ENCODE measurements around the gene CYTH1.

Gene CYTH1, protein sequence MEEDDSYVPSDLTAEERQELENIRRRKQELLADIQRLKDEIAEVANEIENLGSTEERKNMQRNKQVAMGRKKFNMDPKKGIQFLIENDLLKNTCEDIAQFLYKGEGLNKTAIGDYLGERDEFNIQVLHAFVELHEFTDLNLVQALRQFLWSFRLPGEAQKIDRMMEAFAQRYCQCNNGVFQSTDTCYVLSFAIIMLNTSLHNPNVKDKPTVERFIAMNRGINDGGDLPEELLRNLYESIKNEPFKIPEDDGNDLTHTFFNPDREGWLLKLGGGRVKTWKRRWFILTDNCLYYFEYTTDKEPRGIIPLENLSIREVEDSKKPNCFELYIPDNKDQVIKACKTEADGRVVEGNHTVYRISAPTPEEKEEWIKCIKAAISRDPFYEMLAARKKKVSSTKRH

DNA sequence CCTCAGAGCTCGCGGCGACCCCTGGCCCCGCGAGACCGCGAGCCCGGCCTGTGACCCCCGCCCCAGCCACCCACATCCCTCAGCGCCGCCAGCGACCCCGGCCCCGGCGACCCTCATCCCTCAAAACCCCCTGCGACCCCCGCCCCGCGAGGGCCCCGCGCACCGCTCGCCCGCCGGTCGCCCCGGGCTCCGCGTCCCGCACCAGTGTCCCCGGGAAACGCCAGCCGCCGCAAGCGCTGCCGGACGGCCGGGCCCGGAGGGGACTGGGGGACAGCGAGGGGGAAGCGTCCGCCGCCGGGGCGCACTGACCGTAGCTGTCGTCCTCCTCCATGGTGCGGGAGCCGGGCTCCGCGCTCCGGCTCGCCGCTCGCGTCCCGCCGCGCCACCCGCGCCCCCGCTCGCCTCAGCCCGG, at the start of gene CYTH1:
Gene CYTH1, minus strand, starts transcription at position 381 of the 412 bp plus-strand sequence. Its CDS starts 50 bp downstream, at position 331.
- DNase-seq (ENCODE audit: low read depth in 2 of 2) = no peak

DNA sequence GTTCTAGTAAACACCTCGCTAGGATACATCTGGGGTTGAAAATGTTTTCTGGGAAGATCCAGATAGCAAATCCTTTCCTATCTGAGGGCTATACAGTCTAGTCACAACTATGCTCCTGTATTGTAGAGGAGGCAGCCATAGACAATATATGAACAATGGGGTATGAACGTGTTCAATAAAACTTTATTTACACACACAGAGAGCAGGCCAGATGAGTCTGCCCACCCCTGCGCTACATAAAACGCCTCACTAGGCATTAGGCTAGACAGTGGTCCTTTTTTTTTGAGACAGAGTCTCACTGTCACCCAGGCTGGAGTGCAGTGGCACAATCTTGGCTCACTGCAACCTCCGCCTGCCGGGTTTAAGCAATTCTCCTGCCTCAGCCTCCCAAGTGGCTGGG, 47.4 kb upstream of the CYTH1 start:
- no peak for DNase-seq (ENCODE audit: low read depth in 2 of 2)

- no peak for DNase-seq (ENCODE audit: low read depth in 2 of 2)
Measured at GRCh38 chr17:78828470-78829185, 46.6 kb upstream of the CYTH1 start.

- DNase-seq (ENCODE audit: low read depth in 2 of 2) = no peak
Measured at GRCh38 chr17:78826836-78827509, 44.9 kb upstream of the CYTH1 start.

DNA sequence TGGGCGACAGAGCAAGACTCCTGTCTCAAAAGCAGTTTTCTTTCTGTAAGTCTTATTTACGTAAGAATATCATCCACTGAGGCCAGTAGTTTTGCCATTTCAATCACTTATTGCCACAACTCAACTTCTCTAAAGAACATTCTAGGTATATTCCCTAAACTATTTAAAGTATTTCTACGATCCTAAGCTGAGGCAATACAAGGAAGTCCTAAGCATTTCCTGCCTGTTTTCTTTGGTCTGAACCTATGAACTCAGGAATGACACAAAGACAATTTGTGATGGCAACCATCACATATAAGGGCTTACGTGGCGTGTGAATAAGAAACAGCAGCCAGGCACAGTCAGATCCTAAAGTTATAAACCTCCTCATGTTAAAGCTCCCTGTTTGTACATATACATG, 44.3 kb upstream of the CYTH1 start:
- DNase-seq (ENCODE audit: low read depth in 2 of 2) = no peak

DNA sequence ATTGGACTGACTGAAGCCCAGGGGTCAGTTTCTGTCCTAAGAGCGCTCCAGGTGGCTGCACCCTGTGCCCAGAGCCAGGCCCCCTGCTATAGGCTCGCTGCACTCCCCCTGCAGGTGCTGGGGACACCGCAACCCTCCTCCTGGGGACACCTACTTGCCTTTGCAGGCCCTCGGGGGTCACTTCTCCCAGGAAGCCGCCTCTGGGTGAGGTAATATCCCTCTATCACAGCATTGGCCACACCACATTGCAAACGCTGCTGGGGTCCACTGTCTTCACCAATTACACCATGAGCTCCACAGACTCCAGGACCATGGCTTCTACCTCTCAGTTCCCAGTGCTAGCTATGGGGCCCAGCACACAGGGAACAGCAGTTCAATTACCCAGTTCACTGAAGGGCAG, 43.6 kb upstream of the CYTH1 start:
- DNase-seq (ENCODE audit: low read depth in 2 of 2) = no peak

DNA sequence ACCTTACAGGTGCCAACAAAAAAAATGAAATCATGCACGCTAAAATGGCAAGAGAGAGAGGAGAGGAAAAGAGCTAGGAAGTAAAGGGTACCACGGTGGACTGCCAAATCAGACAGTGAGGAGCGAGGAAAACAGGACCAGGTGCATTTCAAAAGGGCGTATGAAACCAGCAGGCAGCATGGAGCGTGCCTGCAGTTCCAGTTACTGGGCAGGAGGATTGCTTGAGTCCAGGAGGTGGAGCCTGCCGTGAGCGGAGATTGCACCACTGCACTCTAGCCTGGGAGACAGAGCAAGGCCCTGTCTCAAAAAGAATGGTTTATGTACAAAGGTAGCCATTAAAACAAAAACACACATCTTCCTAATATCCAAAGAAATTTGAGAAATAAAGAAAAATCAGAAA, 42.2 kb upstream of the CYTH1 start:
- DNase-seq (ENCODE audit: low read depth in 2 of 2) = no peak

GRCh38 chr17:78823282-78824046, 41.4 kb upstream of the CYTH1 start:
- no peak for DNase-seq (ENCODE audit: low read depth in 2 of 2)

DNA sequence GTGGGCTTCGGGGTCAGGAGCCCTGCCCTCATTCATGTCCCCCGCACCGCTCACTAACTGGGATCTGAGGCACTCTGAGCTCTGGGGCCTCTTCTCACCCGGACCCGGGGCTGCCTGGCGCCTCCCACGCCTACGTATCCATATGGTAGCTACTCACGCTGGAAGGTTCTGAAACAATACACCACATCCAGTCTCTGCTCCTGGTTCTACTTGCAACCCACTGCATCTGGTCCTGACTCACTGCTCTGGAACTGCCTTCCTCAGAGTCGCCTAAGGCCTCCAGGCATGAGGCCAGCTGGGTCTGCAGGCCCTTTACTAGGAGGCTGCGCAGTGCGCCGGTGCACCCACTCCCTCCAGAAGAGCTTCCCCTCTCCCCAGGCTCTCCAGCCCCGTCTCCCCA, 40.5 kb upstream of the CYTH1 start:
- no peak for DNase-seq (ENCODE audit: low read depth in 2 of 2)

- DNase-seq (ENCODE audit: low read depth in 2 of 2) = no peak
Measured at GRCh38 chr17:78821961-78822360, 39.9 kb upstream of the CYTH1 start.

DNA sequence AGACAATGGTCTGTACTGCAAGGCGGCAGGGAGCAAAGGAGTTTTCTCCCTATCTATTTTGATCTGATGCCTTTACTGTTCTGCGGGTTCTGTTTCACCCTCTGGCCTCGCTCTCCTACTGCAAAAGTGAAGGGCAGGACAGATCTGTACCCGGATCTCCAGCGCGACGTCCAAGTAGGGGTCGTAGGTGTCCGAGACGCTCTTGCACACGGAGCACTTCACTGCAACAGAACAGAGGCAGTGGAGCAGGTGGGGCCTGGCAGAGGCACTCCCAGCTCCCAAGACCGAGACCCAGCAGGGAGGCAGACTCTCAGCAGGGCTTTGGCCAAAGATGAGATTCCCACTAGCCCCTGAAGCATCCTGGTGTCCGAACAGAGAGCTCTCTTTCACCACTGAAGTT, 38.8 kb upstream of the CYTH1 start:
- DNase-seq (ENCODE audit: low read depth in 2 of 2) = no peak

DNA sequence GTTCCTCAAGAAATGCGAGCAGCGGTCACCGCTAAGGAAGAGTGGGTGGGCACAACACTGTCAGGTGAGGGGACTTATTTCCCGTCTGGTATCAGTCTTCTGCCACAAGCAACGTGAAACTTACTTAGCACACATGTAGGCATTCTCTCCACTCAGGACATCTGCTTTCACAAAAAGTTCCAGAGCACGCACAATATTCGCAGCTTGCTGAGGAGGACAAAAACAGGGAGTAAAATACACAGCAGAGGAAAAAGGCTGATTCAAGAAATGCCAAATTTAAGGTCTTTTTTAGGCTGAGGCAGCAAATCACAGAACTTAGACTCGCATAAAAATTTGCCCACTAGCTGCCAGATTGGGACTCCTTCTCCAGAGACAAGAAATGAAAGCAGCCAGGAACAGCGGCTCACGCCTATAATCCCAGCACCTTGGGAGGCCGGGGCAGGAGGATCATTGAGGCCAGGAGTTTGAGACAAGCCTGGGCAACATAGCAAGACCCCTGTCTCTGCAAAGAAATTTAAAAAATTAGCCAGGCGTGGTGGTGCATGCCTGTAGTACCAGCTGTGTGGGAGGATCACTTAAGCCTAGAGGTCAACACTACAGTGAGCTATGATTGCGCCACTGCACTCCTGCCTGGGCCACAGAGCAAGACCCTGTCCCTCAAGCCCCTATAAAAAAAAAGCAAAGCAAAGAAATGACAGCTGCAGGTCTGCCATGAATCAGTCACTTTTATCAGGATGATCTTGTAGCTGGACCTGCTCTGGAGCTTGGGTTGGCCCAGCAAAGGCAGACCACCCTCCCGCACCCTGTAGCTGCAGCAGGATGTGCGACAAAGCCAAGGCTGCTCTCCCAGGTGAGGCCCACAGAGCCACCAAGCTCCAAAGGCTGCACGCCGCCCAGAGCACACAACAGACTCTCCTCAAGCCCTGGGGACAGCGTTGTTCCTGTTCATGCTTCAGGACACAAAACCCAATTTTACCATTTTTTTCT, 38.0 kb upstream of the CYTH1 start:
- no peak for DNase-seq (ENCODE audit: low read depth in 2 of 2)

GRCh38 chr17:78819402-78819801, 37.3 kb upstream of the CYTH1 start:
- DNase-seq (ENCODE audit: low read depth in 2 of 2) = no peak

- DNase-seq (ENCODE audit: low read depth in 2 of 2) = no peak
Measured at GRCh38 chr17:78818932-78819331, 36.9 kb upstream of the CYTH1 start.

GRCh38 chr17:78818152-78818846, 36.2 kb upstream of the CYTH1 start:
- no peak for DNase-seq (ENCODE audit: low read depth in 2 of 2)

- peak in 1 of 2 donors; percentile 24 for DNase-seq (ENCODE audit: low read depth in 2 of 2)
Measured at GRCh38 chr17:78817123-78817522, 35.0 kb upstream of the CYTH1 start.

- DNase-seq (ENCODE audit: low read depth in 2 of 2) = no peak
Measured at GRCh38 chr17:78815696-78816095, 33.6 kb upstream of the CYTH1 start.

- DNase-seq (ENCODE audit: low read depth in 2 of 2) = no peak
Measured at GRCh38 chr17:78812855-78813254, 30.8 kb upstream of the CYTH1 start.

DNA sequence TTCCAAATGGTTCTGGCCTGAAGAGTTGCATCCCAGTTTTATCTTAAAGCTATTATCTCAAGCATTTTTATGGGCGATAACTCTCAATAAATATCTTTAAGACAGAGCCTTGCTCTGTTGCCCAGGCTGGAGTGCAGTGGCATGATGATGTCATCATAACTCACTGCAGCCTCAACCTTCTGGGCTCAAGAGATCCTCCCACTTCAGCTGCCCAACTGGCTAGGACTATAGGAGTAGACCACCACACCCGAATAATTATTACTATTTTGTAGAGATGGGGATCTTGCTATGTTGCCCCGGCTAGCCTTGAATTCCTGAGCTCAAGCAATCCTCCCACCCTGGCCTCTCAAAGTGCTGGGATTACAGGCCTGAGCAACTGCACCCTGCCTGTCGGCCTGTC, 26.1 kb upstream of the CYTH1 start:
- DNase-seq (ENCODE audit: low read depth in 2 of 2) = no peak

GRCh38 chr17:78806451-78806850, 24.4 kb upstream of the CYTH1 start:
- DNase-seq (ENCODE audit: low read depth in 2 of 2) = no peak
